Adrenal gland (tissue), 5 donors: Measurements from ENCODE around the gene TLE6.

Experiments used
- POLR2A ChIP-seq, 2 donors: fragments of 450-650 bp; IDR thresholded peaks; one replicate each; pipeline ENCODE4 v1.6.1; 2017; ENCODE audit warnings: antibody characterized with exemption in 2 of 2, mild to moderate bottlenecking in 2 of 2, moderate library complexity in 1 of 2
- TF ChIP-seq, protein P1 (sequence below), 6 experiments: fragments of 450-650 bp in 4 of 6; fragments of 200-600 bp in 2 of 6; sonication (generic) in 1 of 6; IDR thresholded peaks; 1 replicate in 5 of 6; 2 replicates in 1 of 6; pipeline versions ENCODE4 v1.5.1 to v1.8.0; 2016 to 2021; ENCODE audit warnings: antibody characterized with exemption in 6 of 6, mild to moderate bottlenecking in 2 of 6, moderate library complexity in 1 of 6
- donor health status: DM: no; HTN: no; CAD: no.

DNA sequence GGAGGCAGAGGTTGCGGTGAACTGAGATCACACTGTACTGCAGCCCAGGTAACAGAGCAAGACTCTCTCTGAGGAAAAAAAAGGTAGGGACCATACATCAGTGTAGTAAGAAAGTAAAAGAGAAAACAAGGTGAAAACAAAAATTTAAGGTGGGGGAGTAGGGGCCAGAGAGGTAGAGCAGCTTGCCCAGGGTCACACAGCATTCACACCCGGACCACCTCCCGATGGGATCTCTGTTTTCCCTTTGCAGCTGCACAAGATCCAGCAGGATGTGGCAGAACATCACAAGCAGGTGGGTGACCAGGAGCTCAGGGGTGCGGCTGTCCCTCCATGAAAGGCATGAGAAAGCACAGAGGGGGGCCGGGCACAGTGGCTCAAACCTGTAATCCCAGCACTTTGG, 4.5 kb downstream of the TLE6 start:
- TF ChIP-seq, protein P1, sequence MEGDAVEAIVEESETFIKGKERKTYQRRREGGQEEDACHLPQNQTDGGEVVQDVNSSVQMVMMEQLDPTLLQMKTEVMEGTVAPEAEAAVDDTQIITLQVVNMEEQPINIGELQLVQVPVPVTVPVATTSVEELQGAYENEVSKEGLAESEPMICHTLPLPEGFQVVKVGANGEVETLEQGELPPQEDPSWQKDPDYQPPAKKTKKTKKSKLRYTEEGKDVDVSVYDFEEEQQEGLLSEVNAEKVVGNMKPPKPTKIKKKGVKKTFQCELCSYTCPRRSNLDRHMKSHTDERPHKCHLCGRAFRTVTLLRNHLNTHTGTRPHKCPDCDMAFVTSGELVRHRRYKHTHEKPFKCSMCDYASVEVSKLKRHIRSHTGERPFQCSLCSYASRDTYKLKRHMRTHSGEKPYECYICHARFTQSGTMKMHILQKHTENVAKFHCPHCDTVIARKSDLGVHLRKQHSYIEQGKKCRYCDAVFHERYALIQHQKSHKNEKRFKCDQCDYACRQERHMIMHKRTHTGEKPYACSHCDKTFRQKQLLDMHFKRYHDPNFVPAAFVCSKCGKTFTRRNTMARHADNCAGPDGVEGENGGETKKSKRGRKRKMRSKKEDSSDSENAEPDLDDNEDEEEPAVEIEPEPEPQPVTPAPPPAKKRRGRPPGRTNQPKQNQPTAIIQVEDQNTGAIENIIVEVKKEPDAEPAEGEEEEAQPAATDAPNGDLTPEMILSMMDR (IDR thresholded peaks at IDR 0.05), result no peak
- TF ChIP-seq POLR2A (IDR thresholded peaks at IDR 0.05), result no peak
